Muscle layer of colon (tissue), 2 donors: ENCODE measurements around the gene MEIS2.

Experiments used
- H3K27ac ChIP-seq: one replicate; pipeline ENCODE4 v1.7.0; 2013; ENCODE audit warnings: low read depth, mild to moderate bottlenecking, low read length, moderate library complexity
- H3K27me3 ChIP-seq, 2 donors: one replicate each; pipeline ENCODE4 v1.7.0; 2013; ENCODE audit warnings: low read length in 2 of 2, mild to moderate bottlenecking in 2 of 2; ENCODE audit not compliant: insufficient read depth in 2 of 2, control insufficient read depth in 1 of 2
- H3K36me3 ChIP-seq: one replicate; pipeline ENCODE4 v1.7.0; 2013; ENCODE audit warnings: mild to moderate bottlenecking, low read length; ENCODE audit not compliant: insufficient read depth
- H3K4me1 ChIP-seq: one replicate; pipeline ENCODE4 v1.7.0; 2013; ENCODE audit warnings: mild to moderate bottlenecking, low read length; ENCODE audit not compliant: insufficient read depth
- H3K4me3 ChIP-seq, 2 donors: one replicate each; pipeline ENCODE4 v1.7.0; 2013; ENCODE audit warnings: low read length in 2 of 2, low read depth in 1 of 2, mild to moderate bottlenecking in 1 of 2, moderate library complexity in 1 of 2
- H3K9ac ChIP-seq: one replicate; pipeline ENCODE4 v1.7.0; 2013; ENCODE audit warnings: low read length
- H3K9me3 ChIP-seq: one replicate; pipeline ENCODE4 v1.7.0; 2013; ENCODE audit warnings: mild to moderate bottlenecking, low read length
- donor health status: abdominal sarcoma.
- donor health status: Adenocarcinoma of cecum.

MEIS2 gene

DNA sequence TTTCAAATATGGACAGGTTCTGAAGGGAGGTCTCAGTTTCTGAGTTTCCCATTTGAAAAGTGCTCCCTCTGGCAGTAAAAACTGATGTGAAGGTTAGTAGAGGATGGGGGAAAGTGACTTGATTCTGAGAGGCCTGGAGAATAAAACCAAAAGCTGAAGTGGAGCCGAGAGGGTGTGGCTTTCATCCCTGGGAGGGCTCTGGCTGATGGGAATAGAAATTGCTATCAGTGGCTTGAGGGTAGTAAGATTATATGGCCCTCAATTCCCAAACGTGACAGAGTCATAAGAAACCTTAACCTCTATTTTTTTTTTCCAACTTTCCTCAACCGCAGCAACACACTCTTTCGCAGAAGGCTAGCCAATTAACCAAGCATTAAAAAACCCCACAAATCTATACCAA is 185.9 kb downstream of the MEIS2 start:
- H3K27ac ChIP-seq = no peak overlapping the region
- H3K36me3 ChIP-seq = peaks cover under 1% of the 10 kb centered on the region
- H3K27me3 ChIP-seq = no peaks in the 10 kb centered on the region
- H3K4me3 ChIP-seq = no peak overlapping the region
- no peak overlapping the region for H3K9ac ChIP-seq
- peaks cover 32% of the 10 kb centered on the region for H3K4me1 ChIP-seq
- H3K9me3 ChIP-seq = no peaks in the 10 kb centered on the region

DNA sequence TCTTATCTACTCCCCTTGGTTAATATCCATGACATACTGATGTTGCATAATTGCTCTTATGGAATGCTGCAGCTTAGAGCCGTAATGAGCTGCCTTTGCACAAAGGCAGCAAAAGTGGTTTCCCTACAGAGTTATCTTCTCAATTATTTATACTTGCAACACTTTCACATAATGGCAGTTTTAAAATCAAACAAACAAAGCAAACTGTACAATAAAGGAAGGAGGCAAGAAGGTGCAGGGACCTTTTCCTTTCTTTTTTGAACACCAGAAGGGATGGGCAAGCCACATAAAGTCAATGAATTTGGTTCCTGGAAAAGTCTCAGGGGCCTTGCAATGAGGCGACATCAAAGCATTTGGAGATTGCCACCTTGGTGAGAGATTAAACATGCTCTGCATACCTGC is 188.0 kb downstream of the MEIS2 start:
- Histone ChIP-seq H3K27ac (no peak overlapping the region), H3K27me3 (no peaks in the 10 kb centered on the region), H3K36me3 (peaks cover 5% of the 10 kb centered on the region), H3K4me1 (peaks cover 32% of the 10 kb centered on the region), H3K4me3 (no peak overlapping the region), H3K9ac (no peak overlapping the region), H3K9me3 (no peaks in the 10 kb centered on the region)

DNA sequence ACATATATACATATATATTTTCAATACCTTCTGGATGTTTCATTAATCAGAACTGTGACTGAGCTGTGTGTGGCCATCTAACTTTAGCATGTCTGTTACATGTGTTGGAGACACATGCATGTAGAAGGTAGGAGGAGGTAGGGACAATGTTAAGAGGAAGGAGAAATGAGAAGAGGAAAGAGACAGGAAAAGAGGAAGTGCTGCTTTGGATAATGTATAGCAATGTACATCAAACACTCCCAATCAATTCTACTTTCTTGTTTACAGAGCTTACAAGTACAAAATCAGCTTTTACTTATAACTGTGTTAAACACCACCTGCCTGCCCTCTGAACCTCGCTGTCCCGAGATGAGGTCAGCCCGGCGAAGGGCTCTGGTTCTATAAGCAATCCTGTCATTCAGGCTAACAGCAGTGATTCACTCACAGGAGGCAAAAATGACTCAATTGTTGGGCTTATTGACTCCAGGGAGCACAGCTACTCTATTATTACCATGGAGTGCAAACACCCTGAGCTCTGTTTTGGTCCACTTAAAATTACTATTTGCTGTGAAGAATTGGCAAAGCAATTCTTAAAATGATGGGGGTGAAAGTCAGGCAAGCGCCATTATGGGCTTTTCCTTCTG is 188.9 kb downstream of the MEIS2 start:
- Histone ChIP-seq H3K27ac (no peak overlapping the region), H3K4me1 (peaks cover 33% of the 10 kb centered on the region), H3K27me3 (no peaks in the 10 kb centered on the region), H3K36me3 (peaks cover 5% of the 10 kb centered on the region), H3K9me3 (no peaks in the 10 kb centered on the region), H3K4me3 (no peak overlapping the region), H3K9ac (no peak overlapping the region)

DNA sequence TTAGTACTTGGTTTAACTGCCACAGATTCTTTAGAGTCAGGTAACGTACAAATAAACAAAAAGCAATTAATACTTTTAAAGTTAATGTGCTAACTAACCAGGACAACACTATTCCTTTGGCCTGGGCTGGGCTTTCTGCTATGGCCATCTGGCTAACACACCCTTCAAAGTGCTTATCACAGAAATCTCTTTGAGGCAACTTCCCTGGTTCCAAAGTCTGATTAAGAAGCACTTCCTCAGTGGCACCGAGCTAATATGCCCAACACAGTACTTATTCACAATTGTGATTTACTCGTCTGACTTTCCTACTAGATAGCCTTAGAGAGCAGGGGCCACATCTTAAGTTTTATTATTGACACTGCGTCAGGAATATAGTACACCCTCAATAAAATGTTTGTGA is 191.4 kb downstream of the MEIS2 start:
- no peak overlapping the region for H3K4me3 ChIP-seq
- no peaks in the 10 kb centered on the region for H3K9me3 ChIP-seq
- H3K9ac ChIP-seq = no peak overlapping the region
- peaks cover 39% of the 10 kb centered on the region for H3K4me1 ChIP-seq
- no peak overlapping the region for H3K27ac ChIP-seq
- no peaks in the 10 kb centered on the region for H3K27me3 ChIP-seq
- peaks cover 5% of the 10 kb centered on the region for H3K36me3 ChIP-seq

DNA sequence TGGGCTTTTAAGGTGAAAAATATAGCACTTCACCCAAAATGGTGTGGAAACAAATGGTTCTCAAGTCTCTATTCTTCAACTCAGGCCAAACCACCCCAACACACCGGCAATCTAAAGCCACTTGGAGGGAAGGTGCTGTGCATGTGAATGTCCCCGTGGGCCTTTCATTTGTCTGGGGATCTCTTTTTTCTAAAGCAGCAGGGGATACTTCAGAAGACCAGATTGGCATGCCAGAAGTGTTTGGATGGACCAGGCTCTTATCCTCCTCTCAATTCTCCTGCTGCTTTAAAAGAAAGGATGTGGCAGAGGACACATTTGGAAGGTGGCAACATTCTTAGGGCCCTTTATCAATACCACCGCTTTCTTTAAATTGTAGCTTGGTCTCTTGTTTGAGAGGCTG is 193.1 kb downstream of the MEIS2 start:
- Histone ChIP-seq H3K4me1 (peaks cover 47% of the 10 kb centered on the region), H3K36me3 (peaks cover 5% of the 10 kb centered on the region), H3K4me3 (no peak overlapping the region), H3K9me3 (no peaks in the 10 kb centered on the region), H3K27me3 (no peaks in the 10 kb centered on the region), H3K27ac (no peak overlapping the region), H3K9ac (no peak overlapping the region)

DNA sequence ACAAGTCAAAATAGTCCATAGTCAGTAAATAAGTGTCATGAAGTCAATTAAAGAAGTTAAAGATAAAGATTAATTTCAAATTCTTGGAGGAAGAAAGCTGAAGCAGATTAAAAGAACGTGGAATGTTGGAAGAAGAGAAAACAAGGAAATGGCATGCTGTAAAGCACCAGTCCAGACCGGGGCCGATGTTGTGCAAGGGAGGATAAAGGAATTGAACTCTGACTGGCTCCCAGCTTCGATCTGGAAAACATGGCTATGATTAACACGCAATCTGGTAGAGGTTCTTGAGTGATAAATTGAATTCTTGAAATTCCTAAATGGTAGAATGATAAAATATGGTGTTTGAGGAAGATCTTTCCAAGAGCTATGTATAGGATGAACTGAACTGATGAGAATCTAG is 194.4 kb downstream of the MEIS2 start:
- no peak overlapping the region for H3K27ac ChIP-seq
- no peaks in the 10 kb centered on the region for H3K9me3 ChIP-seq
- peaks cover 5% of the 10 kb centered on the region for H3K36me3 ChIP-seq
- H3K4me3 ChIP-seq = no peak overlapping the region
- peaks cover 48% of the 10 kb centered on the region for H3K4me1 ChIP-seq
- no peaks in the 10 kb centered on the region for H3K27me3 ChIP-seq
- H3K9ac ChIP-seq = no peak overlapping the region

DNA sequence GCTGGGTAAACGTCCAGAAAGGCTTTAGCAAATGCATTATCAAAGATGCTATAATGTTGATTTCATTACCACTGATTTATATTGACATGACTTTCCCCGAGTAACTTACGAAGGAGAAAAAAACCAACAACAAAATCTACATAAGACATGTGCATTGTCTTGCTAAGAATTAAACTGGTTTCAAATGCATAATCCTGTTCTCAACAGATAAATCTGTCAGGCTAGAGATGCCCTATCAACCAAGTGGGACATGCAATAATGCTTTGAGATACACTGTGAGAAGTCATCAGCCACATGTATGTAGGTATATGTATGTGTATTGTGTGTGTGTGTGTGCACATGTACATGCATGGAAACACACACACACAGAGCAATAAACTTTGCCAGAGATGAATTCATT is 195.6 kb downstream of the MEIS2 start:
- Histone ChIP-seq H3K27ac (no peak overlapping the region), H3K9ac (no peak overlapping the region), H3K4me3 (no peak overlapping the region), H3K4me1 (peaks cover 50% of the 10 kb centered on the region), H3K36me3 (peaks cover 5% of the 10 kb centered on the region), H3K27me3 (no peaks in the 10 kb centered on the region), H3K9me3 (no peaks in the 10 kb centered on the region)

DNA sequence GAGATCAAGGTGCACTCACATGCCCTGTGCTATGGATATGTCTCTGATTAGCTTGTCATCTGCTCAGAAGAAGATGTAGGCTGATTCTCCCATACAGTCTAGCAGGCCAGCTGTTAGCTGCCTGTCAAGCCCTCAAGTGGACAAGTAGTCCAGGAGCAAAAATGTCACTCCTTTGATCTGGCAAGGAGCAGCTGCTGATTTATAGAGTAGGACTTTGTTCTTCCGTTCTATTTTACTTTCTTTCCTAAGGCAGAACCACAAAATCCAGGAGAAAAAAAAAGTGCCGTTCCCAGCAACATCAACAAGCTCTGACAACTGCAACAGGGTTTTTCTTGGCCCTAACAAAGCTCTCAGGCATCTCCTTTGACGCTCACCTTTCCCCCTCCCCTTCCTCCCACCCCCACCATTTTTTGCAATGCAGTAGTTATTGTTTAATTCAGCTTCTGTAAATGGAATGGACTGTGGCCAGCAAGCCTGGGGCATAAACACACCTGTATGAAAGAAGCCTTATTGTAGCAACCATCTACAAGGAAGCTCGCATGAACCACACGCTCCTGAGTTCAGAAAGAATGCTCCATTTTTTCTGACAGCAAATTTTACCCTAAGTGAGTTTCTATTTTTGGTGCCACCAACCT is 196.3 kb downstream of the MEIS2 start:
- Histone ChIP-seq H3K4me1 (peaks cover 52% of the 10 kb centered on the region), H3K27me3 (no peaks in the 10 kb centered on the region), H3K9ac (no peak overlapping the region), H3K27ac (no peak overlapping the region), H3K9me3 (no peaks in the 10 kb centered on the region), H3K4me3 (no peak overlapping the region), H3K36me3 (no peaks in the 10 kb centered on the region)

DNA sequence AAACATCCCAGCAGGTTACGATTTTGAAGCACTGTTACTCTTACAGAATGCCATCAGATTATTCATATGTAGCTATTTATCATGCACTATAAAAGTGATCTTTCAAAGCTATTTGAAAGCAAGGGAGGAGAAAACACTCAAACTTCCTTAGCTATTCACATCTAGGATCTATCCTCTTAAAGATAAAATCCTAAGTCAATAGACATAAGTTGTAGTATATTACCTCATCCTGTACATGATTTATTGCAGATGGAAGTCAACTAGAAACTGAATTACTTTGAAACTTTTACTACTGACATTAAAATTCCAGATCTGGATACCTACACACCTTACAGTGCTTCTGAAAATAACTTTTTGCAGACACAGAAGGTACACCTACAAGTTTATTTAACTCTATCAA is 197.2 kb downstream of the MEIS2 start:
- Histone ChIP-seq H3K9ac (no peak overlapping the region), H3K9me3 (no peaks in the 10 kb centered on the region), H3K27me3 (no peaks in the 10 kb centered on the region), H3K4me3 (no peak overlapping the region), H3K4me1 (peaks cover 60% of the 10 kb centered on the region), H3K36me3 (no peaks in the 10 kb centered on the region), H3K27ac (no peak overlapping the region)

DNA sequence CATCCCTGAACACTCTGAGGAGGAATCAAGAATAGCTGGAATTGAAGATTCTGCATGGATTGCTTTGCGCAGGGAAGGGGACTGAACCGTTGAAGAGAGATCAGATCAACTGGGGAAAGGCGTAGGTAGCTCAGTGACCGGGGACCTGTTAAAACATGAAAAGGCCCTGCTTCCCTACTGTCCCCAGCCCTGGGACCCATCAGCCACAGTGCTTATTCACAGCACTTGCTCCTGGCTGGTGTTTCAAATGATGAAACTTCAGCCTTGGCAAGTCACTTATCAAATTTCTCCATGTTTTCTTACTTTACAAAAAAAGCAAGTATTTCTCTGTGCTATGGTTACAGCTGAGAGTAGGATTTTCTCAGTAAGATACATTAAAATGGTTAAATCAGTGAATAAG is 199.3 kb downstream of the MEIS2 start:
- Histone ChIP-seq H3K36me3 (peaks cover 3% of the 10 kb centered on the region), H3K9me3 (no peaks in the 10 kb centered on the region)

DNA sequence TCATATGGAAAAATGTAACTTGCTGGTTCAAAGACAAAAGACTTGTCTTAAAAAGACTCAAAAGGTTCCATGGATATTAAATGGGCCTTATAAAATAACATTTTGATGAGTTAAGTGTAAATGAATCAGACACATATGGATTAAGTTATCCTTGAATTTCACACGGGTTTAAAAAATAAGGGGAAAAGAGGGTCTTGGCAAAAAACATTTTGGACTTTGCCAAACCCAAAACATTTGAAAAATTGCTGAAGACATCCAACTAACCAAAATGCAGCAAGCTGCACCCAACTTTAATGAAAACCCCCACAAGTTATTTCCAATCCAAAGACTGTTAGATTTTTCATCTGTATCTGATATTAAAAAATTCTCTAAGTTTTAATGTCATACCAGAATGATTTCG is 200.7 kb downstream of the MEIS2 start:
- H3K9ac ChIP-seq = no peak overlapping the region
- H3K9me3 ChIP-seq = no peaks in the 10 kb centered on the region
- H3K4me3 ChIP-seq = no peak overlapping the region
- H3K4me1 ChIP-seq = peaks cover 80% of the 10 kb centered on the region
- H3K36me3 ChIP-seq = peaks cover 15% of the 10 kb centered on the region
- H3K27ac ChIP-seq = no peak overlapping the region
- H3K27me3 ChIP-seq = no peaks in the 10 kb centered on the region

More for the DNA sequence above, 199.3 kb downstream of the MEIS2 start:
- Histone ChIP-seq H3K9ac (no peak overlapping the region), H3K4me1 (peaks cover 77% of the 10 kb centered on the region), H3K27ac (no peak overlapping the region), H3K4me3 (no peak overlapping the region), H3K27me3 (no peaks in the 10 kb centered on the region)

DNA sequence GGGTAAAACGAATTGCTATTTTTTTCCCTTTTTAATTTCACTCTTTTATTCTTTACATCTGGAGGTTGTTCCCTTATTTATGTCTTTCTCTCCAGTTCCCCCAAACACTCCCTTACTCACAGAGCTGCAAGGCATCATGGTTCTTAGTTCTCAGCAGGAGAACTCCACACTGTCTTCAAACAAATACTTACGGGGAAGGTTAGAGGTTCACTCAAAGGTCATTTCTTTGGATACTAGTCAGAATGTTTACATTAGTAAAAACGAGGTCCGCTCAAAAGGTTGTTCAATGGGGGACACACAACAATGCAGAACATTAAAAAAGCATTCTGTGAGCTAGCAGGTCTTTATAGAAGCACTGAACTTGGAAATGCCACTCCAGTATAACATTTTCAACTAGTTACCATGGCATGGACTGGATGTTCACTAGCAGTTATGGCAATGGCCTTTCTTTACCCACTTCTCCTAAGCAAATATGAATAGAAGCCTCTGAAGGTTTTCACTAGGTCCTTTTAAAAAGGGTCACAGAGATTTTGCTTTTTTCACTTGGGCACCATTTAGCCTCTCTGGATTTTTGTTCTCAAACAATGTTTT is 201.7 kb downstream of the MEIS2 start:
- Histone ChIP-seq H3K9me3 (no peaks in the 10 kb centered on the region), H3K4me1 (peaks cover 80% of the 10 kb centered on the region), H3K27me3 (no peaks in the 10 kb centered on the region), H3K36me3 (peaks cover 23% of the 10 kb centered on the region), H3K9ac (no peak overlapping the region), H3K27ac (no peak overlapping the region), H3K4me3 (no peak overlapping the region)
